ENCODE measurements around the gene NID2.

DNA sequence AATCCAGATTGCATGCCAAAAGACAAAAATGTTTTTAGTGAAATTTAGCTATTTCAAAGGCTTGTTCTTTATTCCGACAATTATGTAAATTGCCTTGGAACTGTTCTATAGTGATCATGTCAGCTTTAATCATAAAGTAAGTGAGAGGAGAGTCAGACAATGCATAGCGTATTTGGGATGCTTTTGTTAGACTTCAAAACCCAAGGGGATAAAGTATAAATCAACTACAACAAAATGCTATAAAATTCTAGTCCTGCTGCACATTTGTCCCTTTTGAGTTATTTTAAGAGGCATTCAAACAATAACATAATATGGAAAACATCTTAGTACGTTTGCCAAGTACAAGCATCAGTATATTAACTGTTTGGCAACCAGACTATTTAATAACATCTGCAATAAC is 68.2 kb downstream of the NID2 start:
- TF ChIP-seq, protein P1, sequence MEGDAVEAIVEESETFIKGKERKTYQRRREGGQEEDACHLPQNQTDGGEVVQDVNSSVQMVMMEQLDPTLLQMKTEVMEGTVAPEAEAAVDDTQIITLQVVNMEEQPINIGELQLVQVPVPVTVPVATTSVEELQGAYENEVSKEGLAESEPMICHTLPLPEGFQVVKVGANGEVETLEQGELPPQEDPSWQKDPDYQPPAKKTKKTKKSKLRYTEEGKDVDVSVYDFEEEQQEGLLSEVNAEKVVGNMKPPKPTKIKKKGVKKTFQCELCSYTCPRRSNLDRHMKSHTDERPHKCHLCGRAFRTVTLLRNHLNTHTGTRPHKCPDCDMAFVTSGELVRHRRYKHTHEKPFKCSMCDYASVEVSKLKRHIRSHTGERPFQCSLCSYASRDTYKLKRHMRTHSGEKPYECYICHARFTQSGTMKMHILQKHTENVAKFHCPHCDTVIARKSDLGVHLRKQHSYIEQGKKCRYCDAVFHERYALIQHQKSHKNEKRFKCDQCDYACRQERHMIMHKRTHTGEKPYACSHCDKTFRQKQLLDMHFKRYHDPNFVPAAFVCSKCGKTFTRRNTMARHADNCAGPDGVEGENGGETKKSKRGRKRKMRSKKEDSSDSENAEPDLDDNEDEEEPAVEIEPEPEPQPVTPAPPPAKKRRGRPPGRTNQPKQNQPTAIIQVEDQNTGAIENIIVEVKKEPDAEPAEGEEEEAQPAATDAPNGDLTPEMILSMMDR (IDR thresholded peaks at IDR 0.05; ENCODE audit: low read depth, low read length, poor library complexity, severe bottlenecking): no peak
- no peak for TF ChIP-seq EZH2phosphoT487 (IDR thresholded peaks at IDR 0.05; ENCODE audit: borderline replicate concordance, low read length)

Measured in DOHH2 (cell line).